Activated CD8-positive, alpha-beta memory T cell treated with anti-CD3 and anti-CD28 coated beads, Interleukin-2, amount 50 U/mL, for 24 hours (primary cell): ENCODE data around the gene LIN9.
"Not testable (repeated sequence)": the region's sequence is repeated elsewhere in the genome, so short reads cannot be mapped to it uniquely, and the experiment has no call there.

Source experiments
- DNase-seq: peaks from one replicate; pipeline ENCODE4 v3.0.0-alpha.2; 2020; ENCODE audit errors: extremely low read depth

The LIN9 gene, protein sequence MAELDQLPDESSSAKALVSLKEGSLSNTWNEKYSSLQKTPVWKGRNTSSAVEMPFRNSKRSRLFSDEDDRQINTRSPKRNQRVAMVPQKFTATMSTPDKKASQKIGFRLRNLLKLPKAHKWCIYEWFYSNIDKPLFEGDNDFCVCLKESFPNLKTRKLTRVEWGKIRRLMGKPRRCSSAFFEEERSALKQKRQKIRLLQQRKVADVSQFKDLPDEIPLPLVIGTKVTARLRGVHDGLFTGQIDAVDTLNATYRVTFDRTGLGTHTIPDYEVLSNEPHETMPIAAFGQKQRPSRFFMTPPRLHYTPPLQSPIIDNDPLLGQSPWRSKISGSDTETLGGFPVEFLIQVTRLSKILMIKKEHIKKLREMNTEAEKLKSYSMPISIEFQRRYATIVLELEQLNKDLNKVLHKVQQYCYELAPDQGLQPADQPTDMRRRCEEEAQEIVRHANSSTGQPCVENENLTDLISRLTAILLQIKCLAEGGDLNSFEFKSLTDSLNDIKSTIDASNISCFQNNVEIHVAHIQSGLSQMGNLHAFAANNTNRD

DNA sequence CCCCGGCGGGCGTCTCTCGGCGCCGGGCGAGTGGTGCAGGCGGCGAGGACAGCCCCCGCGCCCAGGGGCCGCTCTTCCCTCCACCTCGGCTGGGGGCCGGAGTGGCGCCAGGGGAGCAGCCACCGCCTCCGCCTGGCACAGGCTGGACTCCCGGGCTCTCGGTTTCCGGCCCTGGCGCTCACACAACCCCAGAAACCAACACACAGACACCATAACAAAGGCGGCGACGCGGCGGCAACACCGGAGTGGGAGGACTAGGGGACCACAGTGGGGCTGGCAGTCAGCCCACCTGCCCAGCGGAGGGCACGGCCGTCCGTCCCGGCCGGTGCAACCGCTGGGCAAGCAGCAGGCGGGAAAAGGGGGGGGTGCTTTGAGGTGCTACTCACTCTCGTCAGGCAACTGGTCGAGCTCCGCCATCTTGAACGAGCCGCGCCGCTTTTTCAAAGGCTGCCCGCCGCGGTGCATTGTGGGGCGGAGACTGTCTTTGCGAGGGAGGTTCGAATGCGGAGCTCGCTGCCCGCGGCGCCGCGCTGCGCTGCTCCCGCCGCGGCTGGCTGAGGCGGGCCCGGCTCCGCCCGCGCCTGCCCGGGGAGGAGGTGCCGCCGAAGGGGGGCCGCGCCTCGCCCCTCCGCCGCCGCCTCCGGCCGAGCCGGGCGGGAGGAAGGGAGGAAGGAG lies at the start of gene LIN9:
Gene LIN9 (minus strand): TSS at position 442 of the 675 bp plus-strand sequence. CDS start 25 bp downstream, at position 417.
- peak; percentile 78 for DNase-seq

DNA sequence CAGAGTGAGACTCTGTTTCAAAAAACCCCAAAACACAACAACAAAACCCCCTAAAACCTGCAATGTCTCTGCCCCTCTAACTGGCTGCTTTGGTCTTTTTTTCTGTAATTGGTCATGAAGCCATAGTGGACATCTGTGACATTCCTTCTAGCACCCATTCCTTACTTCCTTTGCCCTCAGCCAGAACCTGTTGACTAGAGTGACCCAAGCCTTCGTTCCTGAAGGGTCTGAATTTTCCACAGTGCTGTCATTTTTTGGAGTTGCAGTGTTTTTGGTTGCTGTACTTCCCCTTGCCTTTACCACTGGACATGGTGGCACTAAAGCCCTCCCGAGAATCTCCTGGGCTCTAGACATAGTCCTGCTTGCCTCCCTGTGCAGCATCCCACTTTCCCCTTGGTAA lies 48.5 kb upstream of the LIN9 start:
- no peak for DNase-seq

DNA sequence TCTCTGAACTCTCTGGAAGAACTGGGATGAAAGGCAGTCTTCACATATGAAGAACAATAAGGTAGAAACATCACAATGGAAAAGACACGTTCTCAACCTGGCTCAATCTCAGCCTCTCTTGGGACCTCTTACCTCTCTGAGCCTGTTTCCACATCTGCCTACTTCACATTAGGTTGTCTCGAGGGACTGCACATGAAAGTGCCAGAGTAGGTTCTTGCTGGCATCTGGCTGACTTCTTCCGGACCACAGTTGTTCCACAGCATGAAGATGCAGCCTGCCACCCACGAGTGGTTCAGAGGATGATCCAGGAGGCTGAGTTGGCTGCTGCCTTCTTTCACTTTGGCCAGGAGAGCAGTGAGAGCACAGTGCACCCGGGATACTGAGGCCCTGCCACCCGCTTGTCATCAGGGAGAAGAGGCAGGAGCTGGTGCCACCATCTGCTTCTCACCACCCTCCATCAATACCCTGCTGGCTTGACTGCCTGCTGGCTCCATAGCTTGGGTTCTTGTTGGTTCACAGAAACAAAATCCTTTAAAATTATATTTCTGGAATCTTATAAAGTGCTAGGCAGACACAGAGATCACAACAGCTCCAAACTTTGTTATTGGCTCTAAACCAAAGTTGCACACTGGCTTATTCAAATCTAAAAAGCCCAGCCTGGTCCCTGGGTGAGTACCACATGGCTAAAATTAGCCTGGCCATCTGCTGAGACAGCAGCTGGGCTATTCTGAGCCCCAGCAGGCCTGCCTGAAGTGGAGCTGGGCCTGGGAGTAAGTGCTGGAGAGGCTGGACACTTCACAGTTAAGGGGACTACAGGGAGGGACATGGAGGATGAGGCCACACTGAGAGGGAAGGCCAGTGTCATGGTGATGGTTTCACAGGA lies 46.9 kb upstream of the LIN9 start:
- no peak for DNase-seq

DNA sequence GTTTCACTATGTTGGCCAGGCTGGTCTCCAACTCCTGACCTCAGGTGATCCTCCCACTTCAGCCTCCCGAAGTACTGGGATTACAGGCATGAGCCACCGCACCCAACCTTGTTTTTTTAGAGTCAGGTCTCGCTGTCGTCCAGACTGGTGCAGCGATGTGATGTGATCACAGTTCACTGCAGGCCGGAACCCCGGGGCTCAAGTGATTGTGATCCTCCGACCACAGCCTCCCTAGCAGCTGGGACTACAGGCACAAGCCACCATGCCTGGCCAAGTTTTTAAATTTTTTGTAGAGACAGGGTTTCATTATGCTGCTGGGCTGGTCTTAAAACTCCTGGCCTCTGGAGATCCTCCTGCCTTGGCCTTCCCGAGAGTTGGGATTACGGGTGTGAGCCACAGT lies 46.1 kb upstream of the LIN9 start:
- DNase-seq, result no peak

DNA sequence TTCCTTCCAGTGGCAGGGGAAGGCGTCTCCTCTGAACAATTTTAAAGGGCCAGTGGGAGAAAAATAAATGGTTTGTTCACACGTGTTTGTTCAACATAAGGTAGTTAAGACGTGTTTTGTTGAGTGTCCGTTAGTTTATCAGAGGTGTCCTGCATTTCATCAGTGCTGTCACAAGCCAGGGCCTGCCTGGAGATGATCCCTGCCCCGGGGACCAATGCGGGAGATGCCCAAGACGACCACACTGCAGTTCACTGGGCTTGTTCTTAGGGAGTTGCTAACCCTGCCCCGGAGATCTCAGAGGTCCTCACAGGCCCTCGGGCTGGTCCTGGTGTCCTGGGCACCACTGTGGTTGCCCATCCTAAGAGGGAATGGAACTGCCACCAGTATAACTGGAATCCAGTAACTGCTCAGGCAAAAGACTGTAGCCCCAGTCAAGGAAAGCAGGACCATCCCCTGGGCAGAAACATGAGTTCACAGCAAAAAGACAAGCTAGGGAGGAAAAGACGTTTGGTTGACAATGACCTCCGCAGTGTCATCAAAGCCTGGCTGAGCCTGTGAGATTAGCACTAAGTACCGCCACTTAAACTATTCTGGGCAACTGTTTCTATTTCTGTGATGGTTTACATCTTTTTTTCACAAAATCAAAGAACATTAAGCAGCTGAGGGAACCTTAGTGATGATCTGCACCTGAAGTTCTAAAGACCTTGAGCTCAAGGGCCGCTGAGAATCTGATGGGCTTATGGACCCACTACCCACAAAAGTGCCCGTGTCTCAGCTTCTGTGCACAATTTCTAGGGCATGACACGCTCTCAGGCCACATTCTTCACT lies 44.9 kb upstream of the LIN9 start:
- DNase-seq, result no peak

GRCh38 chr1:226351709-226352108 lies 42.7 kb upstream of the LIN9 start:
- DNase-seq, result no peak

DNA sequence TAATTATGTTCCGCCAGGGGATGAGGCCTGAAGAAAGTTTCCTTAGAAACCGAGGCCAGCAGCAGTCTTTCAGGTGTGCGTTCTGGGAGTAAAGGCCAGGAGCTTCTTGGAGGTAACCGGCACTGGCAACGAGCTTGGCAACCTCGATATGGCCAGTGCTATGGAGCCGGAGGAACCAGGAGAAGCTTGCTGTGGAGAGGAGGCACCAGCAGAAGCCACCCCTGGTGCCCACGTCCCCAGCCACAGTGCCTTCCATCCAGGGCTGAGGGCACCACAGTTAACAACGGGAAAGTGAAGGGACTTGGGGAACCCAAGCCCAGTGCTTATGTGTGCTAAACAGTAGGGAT lies 41.5 kb upstream of the LIN9 start:
- no peak for DNase-seq

DNA sequence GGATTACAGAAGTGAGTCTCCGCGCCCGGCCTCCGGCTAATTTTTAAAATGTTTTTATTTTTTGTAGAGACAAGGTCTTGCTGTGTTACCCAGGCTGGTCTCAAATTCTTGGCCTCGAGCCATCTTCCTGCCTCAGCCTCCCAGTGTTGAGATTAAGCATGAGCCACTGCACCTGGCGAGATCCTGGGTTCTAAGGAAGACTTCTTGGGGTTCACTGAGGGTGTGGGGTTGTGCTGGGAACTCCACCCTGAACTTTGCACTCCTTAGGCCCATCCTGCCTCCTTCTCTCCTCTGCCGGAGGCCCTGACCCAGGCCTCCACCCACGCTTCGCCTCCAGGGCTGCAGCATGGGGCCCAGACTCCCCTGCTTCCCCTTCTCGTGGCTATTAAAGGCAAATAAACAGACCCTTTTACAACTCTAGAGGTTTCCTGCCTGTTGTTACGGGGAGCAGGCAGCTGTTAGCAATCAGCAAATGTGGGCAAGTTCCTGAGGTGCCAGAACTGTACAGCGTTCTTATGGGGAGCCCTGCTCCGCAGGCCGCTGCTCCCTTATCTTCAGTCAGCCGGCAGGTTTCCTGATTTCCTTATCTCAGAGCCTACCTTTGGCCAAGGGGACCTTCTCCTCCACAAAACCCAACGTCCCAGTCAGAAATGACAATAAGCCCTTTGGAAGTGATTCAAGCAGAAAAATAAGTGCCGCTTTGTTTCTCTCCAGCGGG lies 41.0 kb upstream of the LIN9 start:
- DNase-seq, result no peak

GRCh38 chr1:226349081-226349480 lies 40.1 kb upstream of the LIN9 start:
- no peak for DNase-seq

- DNase-seq, result no peak
Measured at GRCh38 chr1:226344441-226345259, 35.7 kb upstream of the LIN9 start.

- no peak for DNase-seq
Measured at GRCh38 chr1:226342656-226343055, 33.7 kb upstream of the LIN9 start.

DNA sequence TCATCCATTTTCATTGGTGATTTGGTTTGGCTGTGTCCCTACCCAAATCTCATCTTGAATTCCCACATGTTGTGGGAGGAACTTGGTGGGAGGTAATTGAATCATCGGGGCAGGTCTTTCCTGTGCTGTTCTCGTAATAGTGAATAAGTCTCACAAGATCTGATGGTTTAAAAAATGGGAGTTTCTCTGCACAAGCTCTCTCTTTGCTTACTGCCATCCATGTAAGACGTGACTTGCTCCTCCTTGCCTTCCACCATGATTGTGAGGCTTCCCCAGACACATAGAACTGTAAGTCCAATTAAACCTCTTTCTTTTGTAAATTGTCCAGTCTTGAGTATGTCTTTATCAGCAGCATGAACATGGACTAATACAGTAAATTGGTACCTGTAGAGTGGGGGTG lies 31.1 kb upstream of the LIN9 start:
- not testable (repeated sequence) for DNase-seq

DNA sequence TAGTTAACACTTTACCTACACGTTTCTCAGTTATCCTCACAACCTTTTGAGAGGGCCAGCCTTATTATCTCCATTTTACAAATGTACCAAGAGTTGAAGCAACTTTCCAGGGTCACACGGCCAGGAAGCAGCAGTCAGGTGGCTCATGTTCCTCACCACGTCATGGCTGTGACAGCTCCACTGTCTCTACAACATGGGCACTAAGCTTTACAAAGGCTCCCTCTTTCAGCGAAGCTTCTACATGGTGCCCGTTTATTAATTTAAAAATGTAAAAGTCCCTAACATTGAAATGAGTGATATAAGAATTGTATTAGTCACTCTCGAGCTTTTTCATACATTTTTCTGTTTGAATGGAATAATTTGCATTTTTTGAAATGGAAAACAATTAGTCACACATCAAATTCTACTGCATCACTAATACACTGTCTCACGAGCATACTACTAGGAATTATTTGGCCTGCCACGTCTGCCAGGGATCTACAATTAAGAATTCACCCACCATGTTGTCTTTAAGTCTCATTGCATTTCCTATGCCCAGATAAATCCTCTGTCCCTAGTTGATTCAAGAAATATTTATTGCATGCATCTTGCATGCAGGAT lies 28.4 kb upstream of the LIN9 start:
- DNase-seq, result no peak

DNA sequence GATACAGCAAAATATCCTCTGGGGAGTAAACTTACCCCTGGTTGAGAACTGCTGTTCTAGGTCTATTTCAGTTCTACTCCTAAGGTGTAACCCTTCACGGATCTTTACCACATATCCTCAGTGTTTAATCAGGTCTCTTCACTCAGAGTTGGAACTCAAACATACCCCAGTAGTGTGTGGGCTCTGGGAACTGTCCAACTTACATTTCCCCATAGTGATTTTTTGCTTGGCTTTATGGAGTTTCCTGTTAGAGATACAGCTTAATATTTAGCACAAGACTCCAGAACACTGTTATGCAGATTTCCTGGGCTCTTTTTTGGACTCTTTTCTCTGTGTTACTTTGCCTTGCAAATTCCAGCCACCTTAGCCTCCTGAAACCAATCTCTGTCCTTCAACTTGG lies 26.7 kb upstream of the LIN9 start:
- DNase-seq, result no peak

DNA sequence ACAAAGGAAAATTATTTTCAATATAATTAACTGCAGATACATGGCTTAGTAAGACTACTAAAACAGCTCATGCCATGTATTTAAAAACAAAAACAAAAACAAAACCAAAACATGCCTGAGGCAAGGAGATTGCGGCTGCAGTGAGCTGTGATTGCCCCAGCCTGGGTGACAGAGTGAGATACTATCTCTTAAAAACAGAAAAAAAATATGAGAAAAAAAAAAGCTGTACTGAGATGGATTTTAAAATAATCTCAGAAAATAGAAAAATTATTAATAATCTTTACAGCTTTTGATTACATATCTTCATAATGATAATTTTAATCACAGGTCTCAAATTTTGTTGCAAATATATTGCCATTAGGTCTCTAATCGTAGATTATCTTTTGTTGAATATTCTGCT lies 24.0 kb upstream of the LIN9 start:
- DNase-seq, result no peak

- DNase-seq, result no peak
Measured at GRCh38 chr1:226329237-226329636, 20.3 kb upstream of the LIN9 start.

- no peak for DNase-seq
Measured at GRCh38 chr1:226327761-226328162, 18.8 kb upstream of the LIN9 start.

DNA sequence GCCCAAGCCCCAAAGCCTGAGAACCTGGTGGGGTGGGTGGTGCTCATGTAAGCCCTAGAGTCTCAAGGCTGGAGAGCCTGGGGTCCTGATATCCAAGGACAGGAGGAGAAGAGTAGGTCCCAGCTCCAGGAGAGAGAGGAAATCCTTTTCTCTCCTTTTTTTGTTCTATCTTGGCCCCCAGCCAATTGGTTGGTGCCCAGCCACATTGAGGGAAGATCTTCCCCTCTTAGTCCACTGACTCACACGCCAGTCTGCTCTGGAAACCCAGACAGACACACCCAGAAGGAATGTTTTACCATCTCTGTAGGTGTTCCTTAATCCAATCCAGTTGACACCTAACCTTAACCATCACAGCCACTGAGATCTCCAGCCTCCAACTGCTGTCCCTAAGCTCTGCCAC lies 16.2 kb upstream of the LIN9 start:
- DNase-seq, result no peak

- no peak for DNase-seq
Measured at GRCh38 chr1:226324479-226324878, 15.5 kb upstream of the LIN9 start.
